ENCODE results near the gene SMNDC1. TPM values are rescaled to one million over a fixed set of nuclear protein-coding genes. Genes with fewer than 3 reads are reported as not detected.
A peak's percentile ranks its signal among the peaks of the same experiment; 100 is the strongest.
"Not testable (repeated sequence)": the region's sequence is repeated elsewhere in the genome, so short reads cannot be mapped to it uniquely, and the experiment has no call there.

Gene SMNDC1
- polyA plus RNA-seq, 2 of the 4 experiments (the other 2 are of a cell fraction), result 27.5 to 40.2 TPM

GRCh38 chr10:110252151-110252550, 52.6 kb downstream of the SMNDC1 start:
- TF ChIP-seq ESRRA (IDR thresholded peaks at IDR 0.05; ENCODE audit: borderline replicate concordance, low read length) (no peak), HOXA7 (CRISPR knock-in tag; IDR thresholded peaks at IDR 0.05) (no peak), NPAS2 (CRISPR knock-in tag; IDR thresholded peaks at IDR 0.05; ENCODE audit: borderline replicate concordance) (no peak), BCL3 (IDR thresholded peaks at IDR 0.05) (no peak), GATA3 (IDR thresholded peaks at IDR 0.05; ENCODE audit: borderline replicate concordance) (no peak), TP53 (CRISPR knock-in tag; IDR thresholded peaks at IDR 0.05) (no peak), MAZ (IDR thresholded peaks at IDR 0.05; ENCODE audit: borderline replicate concordance, low read depth, low read length) (no peak)
- Histone ChIP-seq H3K4me1 (no peaks in the 10 kb centered on the region), H3K4me3 (no peak overlapping the region), H3K4me2 (no peak overlapping the region), H3K27ac (no peak overlapping the region), H3K9me3 (no peaks in the 10 kb centered on the region)
- ATAC-seq, result no peak
- ChIA-PET POLR2A (no interaction called here), CTCF (interaction anchor here (0.7 kb wide), 1 partner anchor 46 kb away, joined by 3 read pairs; no protein-coding TSS in a partner anchor)
- no peak for DNase-seq (ENCODE audit: low read depth in 1 of 2, low spot score in 1 of 2)
- peak; percentile 36 for FAIRE-seq
- WGBS (ENCODE audit: missing lambda C conversion rate), result 84% methylated on average over 1 of the region's 1 CpG

- H3K4me2 ChIP-seq; H3K4me1 ChIP-seq; DNase-seq (ENCODE audit: low read depth in 1 of 2, low spot score in 1 of 2); H3K9me3 ChIP-seq; ATAC-seq; POLR2A ChIA-PET; FAIRE-seq; H3K27ac ChIP-seq; H3K4me3 ChIP-seq: not testable (repeated sequence)
- WGBS (ENCODE audit: missing lambda C conversion rate), result 62% methylated on average over 1 of the region's 1 CpG
- CTCF ChIA-PET, result interaction anchor here (0.6 kb wide), 1 partner anchor 140 kb away, joined by 5 read pairs; no protein-coding TSS in a partner anchor
These were observed 53.3 kb downstream of the SMNDC1 start for GRCh38 chr10:110251392-110251791.

GRCh38 chr10:110249489-110249888, 55.2 kb downstream of the SMNDC1 start:
- CTCF ChIA-PET, result interaction anchor here (0.7 to 1.4 kb wide), 2 partner anchors 43 to 595 kb away, joined by 3 to 4 read pairs; no protein-coding TSS in a partner anchor
- not testable (repeated sequence) for H3K9me3 ChIP-seq
- 81% methylated on average over 1 of the region's 1 CpG for WGBS (ENCODE audit: missing lambda C conversion rate)

GRCh38 chr10:110247833-110248232, 56.9 kb downstream of the SMNDC1 start:
- 74% methylated on average over 5 of the region's 5 CpGs for WGBS (ENCODE audit: missing lambda C conversion rate)
- POLR2A ChIA-PET, result not testable (repeated sequence)

More at GRCh38 chr10:110249489-110249888, 55.2 kb downstream of the SMNDC1 start:
- H3K4me3 ChIP-seq; ATAC-seq; H3K4me2 ChIP-seq; H3K4me1 ChIP-seq; POLR2A ChIA-PET; H3K27ac ChIP-seq; DNase-seq (ENCODE audit: low read depth in 1 of 2, low spot score in 1 of 2): not testable (repeated sequence)
- peak; percentile 83 for FAIRE-seq

GRCh38 chr10:110244550-110244949, 60.2 kb downstream of the SMNDC1 start:
- ATAC-seq (no peak), FAIRE-seq (no peak), DNase-seq (ENCODE audit: low read depth in 1 of 2, low spot score in 1 of 2) (no peak)
- no peaks in the 10 kb centered on the region for H3K9me3 ChIP-seq
- POLR2A ChIA-PET, result no interaction called here
- no peak overlapping the region for H3K4me3 ChIP-seq
- no peak overlapping the region for H3K27ac ChIP-seq
- H3K4me2 ChIP-seq, result no peak overlapping the region
- H3K4me1 ChIP-seq, result no peaks in the 10 kb centered on the region
- WGBS (ENCODE audit: missing lambda C conversion rate), result 73% methylated on average over 3 of the region's 3 CpGs
- CTCF ChIA-PET, result interaction anchor here (1.0 to 1.5 kb wide), 3 partner anchors 39 to 106 kb away, joined by 4 to 8 read pairs (median 4); no protein-coding TSS in a partner anchor
- TF ChIP-seq CBX8 (IDR thresholded peaks at IDR 0.05), result no peak
- no peak for TF ChIP-seq POLR2A (IDR thresholded peaks at IDR 0.05; ENCODE audit: low read length)
- TF ChIP-seq NPAS2 (CRISPR knock-in tag; IDR thresholded peaks at IDR 0.05; ENCODE audit: borderline replicate concordance), result no peak
- no peak for TF ChIP-seq CEBPB (IDR thresholded peaks at IDR 0.05)
- no peak for TF ChIP-seq FOSL2 (IDR thresholded peaks at IDR 0.05)
- TF ChIP-seq FOSL2 (CRISPR knock-in tag; IDR thresholded peaks at IDR 0.05), result no peak
- TF ChIP-seq HOXB5 (CRISPR knock-in tag; IDR thresholded peaks at IDR 0.05), result no peak
- TF ChIP-seq ATOH8 (CRISPR knock-in tag; IDR thresholded peaks at IDR 0.05; ENCODE audit: low read depth), result no peak
- TF ChIP-seq ZSCAN20 (CRISPR knock-in tag; IDR thresholded peaks at IDR 0.05), result no peak
- no peak for TF ChIP-seq HMGXB4 (CRISPR knock-in tag; IDR thresholded peaks at IDR 0.05; ENCODE audit: borderline replicate concordance)
- TF ChIP-seq SREBF2 (IDR thresholded peaks at IDR 0.05), result no peak
- TF ChIP-seq PBX3 (IDR thresholded peaks at IDR 0.05), result no peak
- TF ChIP-seq POLR2AphosphoS2 (conservative IDR thresholded peaks at IDR 0.05; ENCODE audit: low read length), result no peak
- no peak for TF ChIP-seq RNF2 (IDR thresholded peaks at IDR 0.05; ENCODE audit: borderline replicate concordance, low read depth)
- no peak for TF ChIP-seq PHF8 (IDR thresholded peaks at IDR 0.05; ENCODE audit: borderline replicate concordance, low read depth)
- no peak for TF ChIP-seq JUNB (IDR thresholded peaks at IDR 0.05)
- no peak for TF ChIP-seq MAFK (IDR thresholded peaks at IDR 0.05; ENCODE audit: partially characterized antibody)

More at GRCh38 chr10:110247833-110248232, 56.9 kb downstream of the SMNDC1 start:
- H3K4me3 ChIP-seq; ATAC-seq; H3K4me1 ChIP-seq; FAIRE-seq; H3K4me2 ChIP-seq; DNase-seq (ENCODE audit: low read depth in 1 of 2, low spot score in 1 of 2); H3K27ac ChIP-seq; CTCF ChIA-PET; H3K9me3 ChIP-seq: not testable (repeated sequence)
